GM21367 (cell line): ENCODE data around the gene AHNAK.
"Not testable (repeated sequence)": the region's sequence is repeated elsewhere in the genome, so short reads cannot be mapped to it uniquely, and the experiment has no call there.

Experiments
- ATAC-seq: cut with Tn5 transposase; IDR thresholded peaks from one replicate; pipeline ENCODE4 v1.9.1; 2021; ENCODE audit not compliant: unreplicated experiment

The AHNAK gene

DNA sequence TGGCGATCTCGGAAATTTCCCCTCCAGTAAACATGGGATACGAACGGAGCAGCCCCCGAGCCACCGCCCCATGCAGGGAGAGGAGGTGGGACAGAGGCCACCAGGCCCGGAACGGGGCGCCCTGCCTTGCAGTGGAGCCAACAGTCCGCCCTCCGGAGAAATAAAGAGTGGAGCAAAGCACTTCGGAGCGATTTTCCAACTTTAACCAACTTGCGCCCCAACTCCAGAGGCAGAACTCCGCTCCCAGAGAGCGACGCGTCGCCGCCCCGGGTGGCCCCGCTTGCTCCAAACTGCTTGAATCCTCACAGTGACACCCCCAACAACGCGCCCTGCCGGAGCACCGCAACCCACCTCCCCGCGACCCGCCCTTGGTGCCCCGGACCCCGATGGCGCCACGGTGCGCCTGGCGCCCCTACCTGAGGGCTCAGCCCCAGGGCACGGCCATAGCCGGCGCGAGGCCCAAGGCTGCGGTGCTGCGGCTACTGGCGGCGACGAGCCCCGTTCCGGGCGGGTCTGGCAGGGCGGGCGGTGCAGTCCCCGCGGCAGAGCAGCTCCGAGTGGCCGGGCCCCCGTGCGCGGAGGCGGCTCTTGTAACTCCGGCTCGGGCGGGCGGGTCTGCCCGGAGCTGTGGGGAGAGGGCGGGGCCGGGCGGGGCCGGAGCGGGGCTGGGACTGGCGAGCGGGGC is at the start of gene AHNAK:
TSS of gene AHNAK (minus strand) at position 563 of the 685 bp plus-strand sequence. CDS start 10,708 bp downstream, outside the sequence.
- no peak for ATAC-seq

GRCh38 chr11:62595124-62595523 is 48.5 kb upstream of the AHNAK start:
- no peak for ATAC-seq

GRCh38 chr11:62593434-62594044 is 46.9 kb upstream of the AHNAK start:
- no peak for ATAC-seq

- ATAC-seq = no peak
These were observed 46.4 kb upstream of the AHNAK start for GRCh38 chr11:62592989-62593421.

DNA sequence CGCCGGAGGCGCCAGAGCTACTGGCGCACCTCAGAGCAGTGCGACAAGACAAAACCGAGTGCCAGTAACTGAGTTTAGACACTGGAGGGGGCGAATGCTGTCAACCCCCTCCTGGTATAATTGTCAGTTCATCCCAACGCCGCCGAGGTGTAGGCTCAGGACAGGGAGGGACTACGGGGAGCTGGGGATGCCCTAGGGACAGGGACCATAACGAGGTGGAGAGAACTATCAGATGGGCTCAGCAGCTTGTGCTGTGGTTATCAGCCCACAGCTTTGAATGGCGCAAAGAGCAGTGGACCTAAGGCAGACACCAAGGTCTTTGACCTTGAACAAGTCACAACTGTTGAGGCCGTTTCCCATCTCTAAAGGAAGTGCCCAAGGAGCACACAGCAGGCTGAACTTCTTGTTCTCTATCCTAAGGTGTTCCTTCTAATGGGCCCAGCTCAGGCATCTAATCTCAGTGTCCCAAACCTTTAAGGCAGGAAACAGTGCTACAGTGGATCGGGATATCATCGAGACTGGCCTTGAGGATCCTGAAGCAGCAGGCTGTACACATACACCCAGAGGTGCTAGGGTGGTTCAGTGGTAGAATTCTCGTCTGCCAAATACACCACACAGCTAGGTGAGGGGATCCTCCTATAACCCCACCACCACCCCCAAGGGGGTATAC is 45.7 kb upstream of the AHNAK start:
- no peak for ATAC-seq

GRCh38 chr11:62591448-62592145 is 45.0 kb upstream of the AHNAK start, which contains the start of gene TUT1:
TUT1 (minus strand) TSS chr11:62591523; CDS start chr11:62591485, 38 bp downstream.
- peak; percentile 79 for ATAC-seq

GRCh38 chr11:62588966-62589637 is 42.5 kb upstream of the AHNAK start:
- ATAC-seq = no peak

DNA sequence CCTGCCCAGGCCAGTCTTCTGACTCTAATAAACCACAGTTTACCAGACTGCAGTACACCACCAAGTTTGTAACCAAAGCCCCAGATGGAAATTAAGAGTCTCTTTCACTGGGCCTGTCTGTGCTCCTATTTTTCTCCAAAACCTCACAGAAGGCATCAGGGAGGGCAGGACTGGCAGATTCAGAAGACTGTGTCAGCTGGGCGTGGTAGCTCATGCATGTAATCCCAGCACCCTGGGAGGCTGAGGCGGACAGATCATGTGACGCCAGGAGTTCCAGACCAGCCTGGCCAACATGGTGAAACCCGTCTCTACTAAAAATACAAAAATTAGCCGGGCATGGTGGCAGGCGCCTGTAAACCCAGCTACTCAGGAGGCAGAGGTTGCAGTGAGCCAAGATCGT is 38.8 kb upstream of the AHNAK start:
- ATAC-seq = not testable (repeated sequence)

GRCh38 chr11:62581735-62582134 is 35.1 kb upstream of the AHNAK start:
- ATAC-seq = not testable (repeated sequence)

- ATAC-seq = no peak
These were observed 34.5 kb upstream of the AHNAK start for GRCh38 chr11:62580959-62581715.

GRCh38 chr11:62579252-62579651 is 32.6 kb upstream of the AHNAK start:
- no peak for ATAC-seq

- no peak for ATAC-seq
These were observed 31.9 kb upstream of the AHNAK start for GRCh38 chr11:62578541-62578940.

- no peak for ATAC-seq
These were observed 30.6 kb upstream of the AHNAK start for GRCh38 chr11:62577046-62577714.

DNA sequence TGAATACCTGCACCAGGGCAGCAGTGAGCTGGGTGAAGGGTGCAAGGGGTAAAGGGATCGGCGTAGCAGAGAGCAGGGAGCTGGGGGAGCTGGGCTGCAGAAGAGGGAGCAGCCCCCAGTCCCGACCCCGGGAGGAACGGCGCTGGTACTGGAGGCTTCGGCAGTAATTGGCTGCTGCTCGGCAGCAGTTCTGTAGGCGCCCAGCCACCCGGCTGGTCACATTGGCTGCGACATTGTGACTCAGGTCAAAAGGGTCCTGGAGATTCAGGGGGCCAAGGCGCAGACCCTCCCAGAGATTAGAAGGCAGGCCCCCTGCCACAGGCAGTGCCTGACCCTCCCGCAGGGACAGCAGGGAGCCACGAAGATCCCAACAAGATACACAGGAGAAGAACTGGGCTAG is 29.2 kb upstream of the AHNAK start:
- ATAC-seq = no peak

DNA sequence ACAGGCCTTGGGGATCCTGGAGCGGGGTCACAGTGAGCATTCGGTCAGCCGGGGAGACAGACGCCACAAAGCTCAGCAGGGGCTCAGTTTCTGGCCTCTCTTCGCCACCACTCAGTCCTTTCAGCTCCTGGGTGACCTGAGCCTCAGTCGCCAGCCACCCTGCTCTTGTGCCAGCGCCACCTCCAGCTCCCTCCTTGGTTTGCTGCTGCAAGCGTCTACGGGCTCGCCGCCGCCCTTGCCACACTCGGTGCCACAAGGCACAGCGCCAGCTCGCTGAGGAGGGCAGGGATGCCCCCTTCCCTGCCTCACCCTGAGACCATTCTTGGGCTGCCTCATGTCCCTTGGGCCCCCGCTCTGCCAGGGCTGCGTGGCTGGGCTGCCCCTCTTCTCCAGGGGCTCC is 28.6 kb upstream of the AHNAK start:
- ATAC-seq = no peak

- ATAC-seq = no peak
These were observed 27.9 kb upstream of the AHNAK start for GRCh38 chr11:62574363-62575071.

DNA sequence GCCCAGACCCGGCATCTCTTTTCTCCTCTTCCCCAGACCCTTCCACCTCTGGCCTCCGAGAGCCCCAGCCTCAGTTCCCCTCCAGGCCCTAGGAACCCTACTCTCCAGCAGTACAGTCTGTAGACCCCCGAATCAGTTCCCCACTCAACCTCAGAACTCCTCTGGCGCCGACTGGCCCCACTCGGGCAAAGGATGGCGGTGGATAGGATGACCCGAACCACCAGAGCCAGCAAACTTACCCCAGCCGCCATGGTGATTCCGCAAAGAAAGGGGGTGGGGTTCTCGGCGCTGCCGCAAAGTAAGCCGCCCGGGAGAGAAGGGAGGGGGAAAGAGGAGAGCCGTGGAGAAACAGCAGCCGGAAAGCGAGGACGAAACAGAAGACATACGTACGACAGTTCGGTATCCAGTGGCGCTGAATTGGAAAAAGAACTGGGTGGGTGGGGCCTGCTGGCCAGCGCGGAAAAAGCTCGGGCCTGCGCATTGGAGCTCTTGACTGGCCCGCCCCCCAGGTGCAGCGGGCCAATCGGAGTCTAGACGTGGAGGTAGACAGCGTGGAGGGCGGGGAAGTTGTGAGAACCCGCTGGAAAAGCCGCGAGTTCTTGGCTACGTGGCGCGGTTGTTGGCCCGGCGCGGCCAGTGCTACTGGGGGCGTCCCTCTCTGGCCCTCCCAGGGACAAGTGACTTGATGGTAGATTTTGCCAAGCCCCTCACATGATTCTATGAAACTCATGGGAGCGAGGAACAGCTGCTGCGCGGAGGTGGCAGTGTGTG is 27.2 kb upstream of the AHNAK start, which contains the start of gene EEF1G:
TSS of gene EEF1G (minus strand) at position 300 of the 771 bp plus-strand sequence. CDS start at position 251, 49 bp downstream.
- peak; percentile 67 for ATAC-seq

GRCh38 chr11:62573006-62573591 is 26.5 kb upstream of the AHNAK start:
- no peak for ATAC-seq
